ENCODE measurements around the gene PLEKHM3. TPM values are rescaled to one million over a fixed set of nuclear protein-coding genes. Genes with fewer than 3 reads are reported as not detected.

Gene PLEKHM3
- total RNA-seq, 1 donor: 23.5 TPM

DNA sequence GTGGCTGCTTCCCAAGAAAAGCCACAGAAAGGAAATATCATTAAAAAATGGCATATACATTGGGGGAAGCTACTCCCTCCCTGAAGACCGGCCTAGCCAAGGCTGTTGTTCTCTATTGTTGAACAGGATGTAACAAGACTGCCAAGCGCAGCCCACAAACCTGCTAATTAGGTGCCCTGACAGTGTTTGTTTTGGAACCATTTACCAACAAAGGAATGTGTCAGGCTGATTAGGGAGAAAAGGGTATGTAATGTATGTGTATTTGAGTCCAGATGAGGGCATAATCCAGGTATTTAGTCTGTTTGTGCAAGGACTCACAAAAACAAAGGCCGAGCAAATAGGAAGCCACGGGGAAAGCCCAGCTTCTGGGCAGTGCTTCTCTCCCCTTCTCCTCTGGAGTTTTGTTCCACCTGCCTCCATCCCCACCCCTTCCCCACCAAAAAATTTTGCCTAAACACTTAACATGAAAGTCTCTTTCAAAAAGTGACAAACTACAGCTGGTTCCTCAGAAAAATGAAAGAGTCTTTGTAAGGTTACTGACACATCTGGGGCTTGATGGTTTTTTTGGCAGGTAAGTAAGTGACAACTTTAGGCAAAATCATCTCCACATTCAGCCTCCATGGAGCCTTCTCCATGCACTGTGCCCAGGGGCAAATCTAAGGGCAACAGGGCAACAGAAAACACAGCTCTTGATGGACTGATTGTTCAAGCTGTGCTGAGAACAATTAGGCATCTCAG, 177.4 kb downstream of the PLEKHM3 start:
- Histone ChIP-seq H3K4me3 (ENCODE audit: insufficient read depth, low read length) (no peak overlapping the region), H3K79me2 (ENCODE audit: insufficient read depth, low read length) (no peaks in the 10 kb centered on the region), H3K4me2 (ENCODE audit: insufficient read depth, low read length) (peak overlapping the region; percentile 9), H3K9me3 (ENCODE audit: low read depth, low read length) (no peaks in the 10 kb centered on the region), H3K4me1 (ENCODE audit: insufficient read depth, low read length) (peaks cover 12% of the 10 kb centered on the region), H2AFZ (ENCODE audit: low read length) (no peak overlapping the region), H3K36me3 (ENCODE audit: insufficient read depth, low read length) (no peaks in the 10 kb centered on the region), H4K20me1 (ENCODE audit: insufficient read depth, low read length) (no peaks in the 10 kb centered on the region), H3K27ac (ENCODE audit: low read depth, low read length) (no peak overlapping the region), H3K27me3 (ENCODE audit: insufficient read depth, low read length) (no peaks in the 10 kb centered on the region)
- no peak for DNase-seq (ENCODE audit: insufficient read length, low spot score, missing footprints)
- no peak for TF ChIP-seq CTCF (IDR thresholded peaks at IDR 0.05; ENCODE audit: extremely low read depth, low read depth, low read length)

- H3K36me3 ChIP-seq (ENCODE audit: insufficient read depth, low read length): no peaks in the 10 kb centered on the region
- H3K4me1 ChIP-seq (ENCODE audit: insufficient read depth, low read length): peaks cover 12% of the 10 kb centered on the region
- TF ChIP-seq CTCF (IDR thresholded peaks at IDR 0.05; ENCODE audit: extremely low read depth, low read depth, low read length): no peak
- no peak overlapping the region for H2AFZ ChIP-seq (ENCODE audit: low read length)
- H3K4me2 ChIP-seq (ENCODE audit: insufficient read depth, low read length): peak overlapping the region; percentile 9
- DNase-seq (ENCODE audit: insufficient read length, low spot score, missing footprints): no peak
- H3K79me2 ChIP-seq (ENCODE audit: insufficient read depth, low read length): no peaks in the 10 kb centered on the region
- no peak overlapping the region for H3K4me3 ChIP-seq (ENCODE audit: insufficient read depth, low read length)
- H3K27me3 ChIP-seq (ENCODE audit: insufficient read depth, low read length): no peaks in the 10 kb centered on the region
- no peaks in the 10 kb centered on the region for H3K9me3 ChIP-seq (ENCODE audit: low read depth, low read length)
- no peaks in the 10 kb centered on the region for H4K20me1 ChIP-seq (ENCODE audit: insufficient read depth, low read length)
- H3K27ac ChIP-seq (ENCODE audit: low read depth, low read length): no peak overlapping the region
Measured at GRCh38 chr2:207847098-207847806, 178.1 kb downstream of the PLEKHM3 start.

DNA sequence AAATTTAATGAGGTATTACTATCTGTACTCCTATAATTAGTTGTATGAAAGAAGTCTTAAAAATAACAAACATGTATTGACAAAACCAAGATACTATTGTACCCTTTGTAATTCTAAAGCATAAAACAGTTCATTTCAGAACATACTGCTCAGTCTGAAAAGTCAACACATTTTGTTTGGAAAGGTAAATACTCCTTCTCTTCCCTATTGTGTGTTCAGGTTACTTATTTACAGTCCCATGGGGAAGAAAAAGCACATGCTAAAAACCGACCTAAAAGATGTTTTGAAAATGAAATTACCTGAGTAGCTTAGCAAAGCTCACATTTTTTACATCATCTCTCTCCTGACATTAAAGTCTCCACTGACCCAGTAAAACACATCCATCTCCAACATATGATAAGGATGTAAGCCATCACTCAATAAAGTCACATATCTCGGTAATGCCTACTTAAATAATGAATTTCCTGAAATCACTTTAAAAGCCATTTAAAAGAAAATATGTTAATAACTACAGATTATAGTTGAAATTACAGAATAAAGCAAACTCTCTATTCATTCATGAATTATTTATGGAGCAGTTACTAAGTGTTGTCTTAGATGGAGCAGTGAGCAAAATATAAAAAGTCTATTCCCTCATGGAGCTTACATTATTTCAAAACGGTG, 180.0 kb downstream of the PLEKHM3 start:
- Histone ChIP-seq H3K79me2 (ENCODE audit: insufficient read depth, low read length) (no peaks in the 10 kb centered on the region), H3K9me3 (ENCODE audit: low read depth, low read length) (no peaks in the 10 kb centered on the region), H3K27ac (ENCODE audit: low read depth, low read length) (no peak overlapping the region), H3K27me3 (ENCODE audit: insufficient read depth, low read length) (no peaks in the 10 kb centered on the region), H3K4me3 (ENCODE audit: insufficient read depth, low read length) (no peak overlapping the region), H4K20me1 (ENCODE audit: insufficient read depth, low read length) (no peaks in the 10 kb centered on the region), H2AFZ (ENCODE audit: low read length) (no peak overlapping the region), H3K4me1 (ENCODE audit: insufficient read depth, low read length) (peaks cover 12% of the 10 kb centered on the region), H3K36me3 (ENCODE audit: insufficient read depth, low read length) (no peaks in the 10 kb centered on the region), H3K4me2 (ENCODE audit: insufficient read depth, low read length) (no peak overlapping the region)
- no peak for TF ChIP-seq CTCF (IDR thresholded peaks at IDR 0.05; ENCODE audit: extremely low read depth, low read depth, low read length)
- DNase-seq (ENCODE audit: insufficient read length, low spot score, missing footprints): no peak

DNA sequence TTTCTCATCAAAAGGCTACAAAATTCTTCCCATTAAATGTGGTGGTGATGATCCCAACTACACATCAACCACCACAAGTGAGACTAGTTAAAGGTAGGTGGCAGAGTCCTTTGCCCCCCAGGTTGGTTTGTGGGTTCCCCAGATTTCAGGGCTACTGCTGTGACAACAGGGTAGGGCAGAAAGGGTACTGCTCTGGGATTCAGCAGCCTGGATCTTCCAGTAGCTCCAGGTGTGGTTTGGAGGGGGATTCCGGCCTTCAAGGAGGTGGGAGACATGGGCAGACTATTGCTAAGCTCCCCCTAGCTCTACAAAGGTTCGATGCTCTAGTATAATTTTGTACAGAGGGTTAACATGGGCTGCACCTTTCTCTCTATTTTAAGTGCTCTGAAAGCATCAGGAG, 180.7 kb downstream of the PLEKHM3 start:
- H4K20me1 ChIP-seq (ENCODE audit: insufficient read depth, low read length): no peaks in the 10 kb centered on the region
- H3K79me2 ChIP-seq (ENCODE audit: insufficient read depth, low read length): no peaks in the 10 kb centered on the region
- H3K36me3 ChIP-seq (ENCODE audit: insufficient read depth, low read length): no peaks in the 10 kb centered on the region
- TF ChIP-seq CTCF (IDR thresholded peaks at IDR 0.05; ENCODE audit: extremely low read depth, low read depth, low read length): no peak
- no peak overlapping the region for H2AFZ ChIP-seq (ENCODE audit: low read length)
- H3K4me3 ChIP-seq (ENCODE audit: insufficient read depth, low read length): no peak overlapping the region
- no peaks in the 10 kb centered on the region for H3K9me3 ChIP-seq (ENCODE audit: low read depth, low read length)
- no peak overlapping the region for H3K27ac ChIP-seq (ENCODE audit: low read depth, low read length)
- H3K27me3 ChIP-seq (ENCODE audit: insufficient read depth, low read length): no peaks in the 10 kb centered on the region
- peaks cover 12% of the 10 kb centered on the region for H3K4me1 ChIP-seq (ENCODE audit: insufficient read depth, low read length)
- no peak for DNase-seq (ENCODE audit: insufficient read length, low spot score, missing footprints)
- H3K4me2 ChIP-seq (ENCODE audit: insufficient read depth, low read length): no peak overlapping the region
